HEK293 (cell line): ENCODE measurements around the gene KCNJ14.

Source experiments
- CTCF ChIP-seq: fragments of 450-650 bp; formaldehyde crosslinking; IDR thresholded peaks from 2 replicates; pipeline ENCODE4 v1.5.1; 2016; ENCODE audit warnings: missing biosample characterization, missing genetic modification characterization
- EGR2 ChIP-seq: fragments of 450-650 bp; formaldehyde crosslinking; IDR thresholded peaks from 2 replicates; pipeline ENCODE4 v1.5.1; 2016; ENCODE audit warnings: low read depth, missing biosample characterization, missing genetic modification characterization
- GLI2 ChIP-seq: fragments of 450-650 bp; formaldehyde crosslinking; IDR thresholded peaks from 2 replicates; pipeline ENCODE4; 2017; ENCODE audit warnings: missing biosample characterization, missing genetic modification characterization, low read depth, borderline replicate concordance
- GLIS2 ChIP-seq: fragments of 450-650 bp; formaldehyde crosslinking; IDR thresholded peaks from 2 replicates; pipeline ENCODE4 v1.5.1; 2016; ENCODE audit warnings: missing biosample characterization, missing genetic modification characterization
- IKZF3 ChIP-seq: fragments of 450-650 bp; IDR thresholded peaks from 2 replicates; pipeline ENCODE4 v1.5.0; 2018; ENCODE audit warnings: missing biosample characterization, mild to moderate bottlenecking, missing genetic modification characterization, moderate library complexity
- INSM2 ChIP-seq: fragments of 450-650 bp; formaldehyde crosslinking; IDR thresholded peaks from 2 replicates; pipeline ENCODE4 v1.5.1; 2016; ENCODE audit warnings: missing biosample characterization, missing genetic modification characterization
- OSR2 ChIP-seq: fragments of 450-650 bp; formaldehyde crosslinking; IDR thresholded peaks from 2 replicates; pipeline ENCODE4 v1.5.1; 2016; ENCODE audit warnings: missing biosample characterization, missing genetic modification characterization
- SP7 ChIP-seq: fragments of 450-650 bp; formaldehyde crosslinking; IDR thresholded peaks from 2 replicates; pipeline ENCODE4 v1.5.1; 2016; ENCODE audit warnings: missing biosample characterization, missing genetic modification characterization
- TRIM28 ChIP-seq: IDR thresholded peaks from 2 replicates; pipeline ENCODE4 v1.6.1; 2011; ENCODE audit warnings: low read length, control low read depth, borderline replicate concordance
- YY2 ChIP-seq: fragments of 450-650 bp; formaldehyde crosslinking; IDR thresholded peaks from 2 replicates; pipeline ENCODE4 v1.5.1; 2016; ENCODE audit warnings: missing biosample characterization, missing genetic modification characterization
- ZBTB7A ChIP-seq: fragments of 450-650 bp; formaldehyde crosslinking; IDR thresholded peaks from 2 replicates; pipeline ENCODE4 v1.5.1; 2016; ENCODE audit warnings: low read depth, missing biosample characterization, missing genetic modification characterization
- ZFP41 ChIP-seq: fragments of 450-650 bp; formaldehyde crosslinking; IDR thresholded peaks from 2 replicates; pipeline ENCODE4 v1.5.1; 2016; ENCODE audit warnings: missing biosample characterization, missing genetic modification characterization, borderline replicate concordance
- ZNF175 ChIP-seq: fragments of 450-650 bp; formaldehyde crosslinking; IDR thresholded peaks from 2 replicates; pipeline ENCODE4 v1.5.1; 2016; ENCODE audit warnings: missing biosample characterization, missing genetic modification characterization
- ZNF2 ChIP-seq: fragments of 450-650 bp; formaldehyde crosslinking; IDR thresholded peaks from 2 replicates; pipeline ENCODE4 v1.5.1; 2016; ENCODE audit warnings: missing biosample characterization, missing genetic modification characterization
- ZNF214 ChIP-seq: fragments of 450-650 bp; formaldehyde crosslinking; IDR thresholded peaks from 2 replicates; pipeline ENCODE4 v1.5.1; 2017; ENCODE audit warnings: missing biosample characterization, mild to moderate bottlenecking, missing genetic modification characterization, borderline replicate concordance
- ZNF221 ChIP-seq: fragments of 450-650 bp; formaldehyde crosslinking; IDR thresholded peaks from 2 replicates; pipeline ENCODE4 v1.5.1; 2017; ENCODE audit warnings: missing biosample characterization, missing genetic modification characterization, borderline replicate concordance
- ZNF274 ChIP-seq, 2 experiments: fragments of 200-500 bp in 1 of 2; fragments of 450-650 bp in 1 of 2; sonication (Bioruptor generic) in 1 of 2; formaldehyde crosslinking in 1 of 2; IDR thresholded peaks; 2 replicates each; pipeline versions ENCODE4 v1.5.1 to v1.6.1; 2014 to 2016; ENCODE audit warnings: borderline replicate concordance in 1 of 2, inconsistent platforms in 1 of 2, low read length in 1 of 2, missing biosample characterization in 1 of 2, missing genetic modification characterization in 1 of 2
- ZNF280C ChIP-seq: fragments of 450-650 bp; formaldehyde crosslinking; IDR thresholded peaks from 2 replicates; pipeline ENCODE4 v1.5.1; 2016; ENCODE audit warnings: missing biosample characterization, missing genetic modification characterization
- ZNF350 ChIP-seq: fragments of 450-650 bp; formaldehyde crosslinking; IDR thresholded peaks from 2 replicates; pipeline ENCODE4 v1.5.0; 2017; ENCODE audit warnings: missing biosample characterization, mild to moderate bottlenecking, missing genetic modification characterization
- ZNF394 ChIP-seq: fragments of 450-650 bp; formaldehyde crosslinking; IDR thresholded peaks from 2 replicates; pipeline ENCODE4 v1.5.1; 2016; ENCODE audit warnings: missing biosample characterization, missing genetic modification characterization, mild to moderate bottlenecking, moderate library complexity, borderline replicate concordance
- ZNF510 ChIP-seq: fragments of 450-650 bp; formaldehyde crosslinking; IDR thresholded peaks from 2 replicates; pipeline ENCODE4 v1.5.1; 2018; ENCODE audit warnings: mild to moderate bottlenecking, missing genetic modification characterization, missing biosample characterization; ENCODE audit not compliant: insufficient replicate concordance
- ZNF514 ChIP-seq: fragments of 450-650 bp; formaldehyde crosslinking; IDR thresholded peaks from 2 replicates; pipeline ENCODE4 v1.5.1; 2016; ENCODE audit warnings: missing biosample characterization, missing genetic modification characterization
- ZNF529 ChIP-seq: fragments of 450-650 bp; formaldehyde crosslinking; IDR thresholded peaks from 2 replicates; pipeline ENCODE4 v1.5.1; 2017; ENCODE audit warnings: missing genetic modification characterization, missing biosample characterization; ENCODE audit not compliant: insufficient replicate concordance
- ZNF548 ChIP-seq: fragments of 450-650 bp; formaldehyde crosslinking; IDR thresholded peaks from 2 replicates; pipeline ENCODE4 v1.5.1; 2016; ENCODE audit warnings: missing biosample characterization, missing genetic modification characterization
- ZNF624 ChIP-seq: fragments of 450-650 bp; formaldehyde crosslinking; IDR thresholded peaks from 2 replicates; pipeline ENCODE4 v1.5.1; 2017; ENCODE audit warnings: missing biosample characterization, missing genetic modification characterization
- ZNF76 ChIP-seq: fragments of 450-650 bp; formaldehyde crosslinking; IDR thresholded peaks from 2 replicates; pipeline ENCODE4; 2016; ENCODE audit warnings: low read depth, missing biosample characterization, missing genetic modification characterization, borderline replicate concordance
- ZNF776 ChIP-seq: fragments of 450-650 bp; formaldehyde crosslinking; IDR thresholded peaks from 2 replicates; pipeline ENCODE4 v1.5.0; 2017; ENCODE audit warnings: missing biosample characterization, missing genetic modification characterization, borderline replicate concordance
- ZNF791 ChIP-seq: fragments of 450-650 bp; formaldehyde crosslinking; IDR thresholded peaks from 2 replicates; pipeline ENCODE4 v1.5.1; 2016; ENCODE audit warnings: missing biosample characterization, missing genetic modification characterization
- ZNF837 ChIP-seq: fragments of 450-650 bp; formaldehyde crosslinking; IDR thresholded peaks from 2 replicates; pipeline ENCODE4 v1.5.1; 2016; ENCODE audit warnings: missing biosample characterization, missing genetic modification characterization
- ZNF843 ChIP-seq: fragments of 450-650 bp; formaldehyde crosslinking; IDR thresholded peaks from 2 replicates; pipeline ENCODE4 v1.5.1; 2016; ENCODE audit warnings: missing biosample characterization, missing genetic modification characterization
- ZSCAN30 ChIP-seq: fragments of 450-650 bp; IDR thresholded peaks from 2 replicates; pipeline ENCODE4 v1.5.1; 2018; ENCODE audit warnings: missing biosample characterization, mild to moderate bottlenecking, missing genetic modification characterization, moderate library complexity

Gene KCNJ14

GRCh38 chr19:48445606-48446481 lies 9.5 kb upstream of the KCNJ14 start, which contains the start of gene GRWD1 (continued):
- no peak for TF ChIP-seq ZNF548 (tag by site-specific recombination)
- TF ChIP-seq ZNF624 (tag by site-specific recombination): no peak
- TF ChIP-seq ZNF175 (tag by site-specific recombination): no peak
- TF ChIP-seq ZNF274 (IDR thresholded peaks at IDR 0.05; ENCODE audit: low read length): no peak
- no peak for TF ChIP-seq ZNF274 (tag by site-specific recombination; IDR thresholded peaks at IDR 0.05; ENCODE audit: borderline replicate concordance)
- no peak for TF ChIP-seq ZNF776
- peak; percentile 30; the same call in 1 of the 2 replicates for TF ChIP-seq SP7
- peak; percentile 46; the same call in 1 of the 2 replicates for TF ChIP-seq ZSCAN30
- TF ChIP-seq ZNF214 (tag by site-specific recombination): no peak
- no peak for TF ChIP-seq ZNF837 (tag by site-specific recombination)
- no peak for TF ChIP-seq ZBTB7A (tag by site-specific recombination)
- TF ChIP-seq ZNF843 (tag by site-specific recombination): 0 out of 2 replicates have a peak, but pooled peaks have one; percentile 25
- TF ChIP-seq ZFP41 (tag by site-specific recombination): no peak
- no peak for TF ChIP-seq INSM2 (tag by site-specific recombination)
- TF ChIP-seq ZNF510 (tag by site-specific recombination): no peak
- peak; percentile 92 for TF ChIP-seq ZNF76 (tag by site-specific recombination)
- TF ChIP-seq ZNF221 (tag by site-specific recombination): no peak
- TF ChIP-seq GLIS2: no peak
- TF ChIP-seq GLI2: no peak
- TF ChIP-seq YY2 (tag by site-specific recombination): peak; percentile 95
- TF ChIP-seq TRIM28: no peak
- no peak for TF ChIP-seq ZNF514 (tag by site-specific recombination)
- TF ChIP-seq ZNF791 (tag by site-specific recombination): no peak
- TF ChIP-seq ZNF350 (tag by site-specific recombination): no peak
- peak; percentile 97 for TF ChIP-seq ZNF394 (tag by site-specific recombination)
- TF ChIP-seq ZNF2 (tag by site-specific recombination): no peak
- TF ChIP-seq CTCF: peak; percentile 18; the same call in 1 of the 2 replicates
- no peak for TF ChIP-seq ZNF529 (tag by site-specific recombination)
- no peak for TF ChIP-seq OSR2
- no peak for TF ChIP-seq EGR2 (tag by site-specific recombination)
- TF ChIP-seq IKZF3 (tag by site-specific recombination): peak; percentile 91
- no peak for TF ChIP-seq ZNF280C (tag by site-specific recombination)
